ENCODE results near the gene JPT1. TPM values are rescaled to one million over a fixed set of nuclear protein-coding genes. Genes with fewer than 3 reads are reported as not detected.

The JPT1 gene
- total and polyA plus RNA-seq, 2 donors (not counting 3 experiments of a cell fraction or from before 2014, with no cell fraction given) = 212 to 352 TPM

DNA sequence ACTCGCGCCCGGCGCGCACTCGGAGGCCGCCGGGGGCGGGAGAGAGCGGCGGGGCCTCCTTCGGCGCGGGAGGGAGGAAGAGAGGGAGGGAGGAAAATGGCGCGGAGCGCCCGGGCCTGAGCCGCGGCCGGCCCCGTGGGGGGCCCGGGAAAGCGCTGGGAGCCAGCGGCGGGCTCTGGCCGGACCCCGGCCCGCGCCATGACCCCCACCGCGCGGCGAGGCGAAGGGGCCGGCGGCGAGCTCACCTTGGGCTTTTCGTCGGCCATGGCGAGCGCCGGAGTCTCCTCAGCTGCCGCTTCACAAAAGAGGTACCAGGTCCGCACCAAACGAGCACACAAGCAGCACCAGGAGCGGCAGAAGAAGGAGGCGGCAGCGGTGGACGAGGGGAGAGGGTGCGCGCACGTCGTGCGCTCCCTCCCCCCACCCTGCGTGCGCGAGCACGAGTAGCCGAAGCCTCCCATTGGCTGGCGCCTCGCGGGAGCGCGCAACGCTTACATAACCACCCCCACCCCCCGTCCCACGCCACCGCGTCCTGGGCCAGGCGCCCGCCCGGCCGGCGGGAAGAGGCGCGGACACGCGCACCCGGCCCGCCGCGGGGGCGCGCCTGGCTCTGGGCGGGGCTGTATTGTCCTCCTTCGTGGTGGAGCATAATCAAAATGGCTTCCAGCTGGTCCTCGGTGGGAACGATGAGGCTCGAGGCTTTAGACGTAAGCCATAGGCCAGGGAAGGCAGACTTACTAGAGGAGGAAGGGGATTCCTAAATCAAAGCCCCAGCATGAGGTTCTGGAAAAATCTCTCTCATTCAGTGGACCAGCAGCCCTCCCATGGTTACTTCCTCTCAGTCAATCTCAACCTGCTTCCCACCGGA, 28.5 kb upstream of the JPT1 start, which contains the start of gene SUMO2:
TSS of gene SUMO2 (minus strand) at position 391 of the 868 bp plus-strand sequence. CDS start at position 266, 125 bp downstream.
- CTCF ChIA-PET = interaction anchor here (1.0 to 2.6 kb wide), 4 partner anchors 8 to 51 kb away, joined by 3 to 21 read pairs (median 4); partner anchors contain the start of gene NT5C
- POLR2A ChIA-PET = interaction anchor here (0.5 to 0.7 kb wide), 3 partner anchors 17 to 58 kb away, joined by 3 to 5 read pairs (median 3); no protein-coding TSS in a partner anchor

More for the DNA sequence above, 28.5 kb upstream of the JPT1 start, which contains the start of gene SUMO2:
- Histone ChIP-seq H2AFZ (ENCODE audit: low read depth, low read length) (peak within 1 kb of the TSS; percentile 91), H3K9ac (replicated peaks; ENCODE audit: extremely low read depth, insufficient read depth, low read length) (peak within 1 kb of the TSS; percentile 96), H3K4me1 (ENCODE audit: control insufficient read depth, extremely low read depth, insufficient read depth, low read length) (peaks cover 10% of the 10 kb centered on the region), H3K27ac (ENCODE audit: insufficient read depth, low read depth, low read length) (peak within 1 kb of the TSS; percentile 85), H4K20me1 (replicated peaks; ENCODE audit: control insufficient read depth, extremely low read depth, insufficient read depth, low read length) (peaks cover 5% of the 10 kb centered on the region), H3K4me2 (ENCODE audit: insufficient read depth, low read length) (peak within 1 kb of the TSS; percentile 99), H3K4me3 (replicated peaks in 1 of 3; ENCODE audit: insufficient read depth in 1 of 3, low read depth in 1 of 3, low read length in 3 of 3) (peak within 1 kb of the TSS; percentile 69 to 95 (median 88)), H3K9me1 (replicated peaks; ENCODE audit: control insufficient read depth, extremely low read depth, insufficient read depth, low read length) (no peaks in the 10 kb centered on the region), H3K79me2 (ENCODE audit: control insufficient read depth, insufficient read depth, low read length) (peaks cover 46% of the 10 kb centered on the region), H3K27me3 (ENCODE audit: control insufficient read depth in 2 of 2, insufficient read depth in 2 of 2, low read length in 2 of 2) (no peaks in the 10 kb centered on the region), H3K9me3 (replicated peaks; ENCODE audit: control insufficient read depth, insufficient read depth, low read length) (no peaks in the 10 kb centered on the region), H3K36me3 (ENCODE audit: control insufficient read depth in 2 of 2, extremely low read depth in 1 of 2, insufficient read depth in 2 of 2, low read length in 2 of 2) (peaks cover 5 to 6% of the 10 kb centered on the region in 2 experiments)
- TF ChIP-seq, protein P1, sequence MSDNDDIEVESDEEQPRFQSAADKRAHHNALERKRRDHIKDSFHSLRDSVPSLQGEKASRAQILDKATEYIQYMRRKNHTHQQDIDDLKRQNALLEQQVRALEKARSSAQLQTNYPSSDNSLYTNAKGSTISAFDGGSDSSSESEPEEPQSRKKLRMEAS (IDR thresholded peaks at IDR 0.05; ENCODE audit: insufficient read depth, insufficient read length) = peak; percentile 19
- TF ChIP-seq POLR2A (IDR thresholded peaks at IDR 0.05; ENCODE audit: low read depth, low read length) (peak; percentile 73), POLR2AphosphoS5 (IDR thresholded peaks at IDR 0.05; ENCODE audit: insufficient read depth, low read depth, low read length) (peak; percentile 85), JUN (IDR thresholded peaks at IDR 0.05; ENCODE audit: borderline replicate concordance, insufficient read depth, insufficient read length, low read depth) (no peak), MYC (IDR thresholded peaks at IDR 0.05; ENCODE audit: low read depth, low read length) (no peak), GATA2 (IDR thresholded peaks at IDR 0.05; ENCODE audit: insufficient read depth, insufficient read length, low read depth, low read length) (no peak), FOS (IDR thresholded peaks at IDR 0.05; ENCODE audit: borderline replicate concordance, insufficient read depth, low read length) (no peak), EZH2 (IDR thresholded peaks at IDR 0.05; ENCODE audit: borderline replicate concordance, low read depth, low read length, severe bottlenecking) (no peak)
- TF ChIP-seq, protein P2, sequence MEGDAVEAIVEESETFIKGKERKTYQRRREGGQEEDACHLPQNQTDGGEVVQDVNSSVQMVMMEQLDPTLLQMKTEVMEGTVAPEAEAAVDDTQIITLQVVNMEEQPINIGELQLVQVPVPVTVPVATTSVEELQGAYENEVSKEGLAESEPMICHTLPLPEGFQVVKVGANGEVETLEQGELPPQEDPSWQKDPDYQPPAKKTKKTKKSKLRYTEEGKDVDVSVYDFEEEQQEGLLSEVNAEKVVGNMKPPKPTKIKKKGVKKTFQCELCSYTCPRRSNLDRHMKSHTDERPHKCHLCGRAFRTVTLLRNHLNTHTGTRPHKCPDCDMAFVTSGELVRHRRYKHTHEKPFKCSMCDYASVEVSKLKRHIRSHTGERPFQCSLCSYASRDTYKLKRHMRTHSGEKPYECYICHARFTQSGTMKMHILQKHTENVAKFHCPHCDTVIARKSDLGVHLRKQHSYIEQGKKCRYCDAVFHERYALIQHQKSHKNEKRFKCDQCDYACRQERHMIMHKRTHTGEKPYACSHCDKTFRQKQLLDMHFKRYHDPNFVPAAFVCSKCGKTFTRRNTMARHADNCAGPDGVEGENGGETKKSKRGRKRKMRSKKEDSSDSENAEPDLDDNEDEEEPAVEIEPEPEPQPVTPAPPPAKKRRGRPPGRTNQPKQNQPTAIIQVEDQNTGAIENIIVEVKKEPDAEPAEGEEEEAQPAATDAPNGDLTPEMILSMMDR (IDR thresholded peaks at IDR 0.05; ENCODE audit: extremely low read depth in 1 of 2, insufficient read depth in 1 of 2, low read depth in 1 of 2, low read length in 2 of 2) = peak in 1 of 2 donors; percentile 42
- dilution Hi-C loops (cut with MboI; ENCODE audit: extremely low pct_ligation_motif_present, low sequenced_read_pairs) (no loop called here), intact Hi-C loops (cut with micrococcal nuclease) (loop anchor here (1.0 to 5.0 kb wide), 5 partner anchors 22 to 136 kb away; partner anchors contain the start of genes ARMC7, ATP5PD, JPT1 and KCTD2)
- FAIRE-seq = peak; percentile 95
- TSS peak; percentile 36 for BruUV-seq (replicated peaks)
- DNase-seq (ENCODE audit: low read depth, low spot score) = peak; percentile 96
